Loucy (cell line): ENCODE data around the gene C1QL4.

ENCODE experiments used
- H2AFZ ChIP-seq: fragments of 200-600 bp; sonication (generic); 2 replicates; pipeline ENCODE4 v1.6.0; 2016; ENCODE audit warnings: antibody characterized with exemption, mild to moderate bottlenecking, low read length, moderate library complexity
- H3F3A ChIP-seq: fragments of 200-600 bp; 2 replicates; pipeline ENCODE4 v1.6.0; 2016; ENCODE audit warnings: antibody characterized with exemption, low read depth, mild to moderate bottlenecking
- H3K27me3 ChIP-seq: fragments of 200-600 bp; sonication (generic); 2 replicates; pipeline ENCODE4 v1.6.1; 2014; ENCODE audit warnings: low read length, mild to moderate bottlenecking; ENCODE audit not compliant: insufficient read depth, poor library complexity, severe bottlenecking
- H3K36me3 ChIP-seq: fragments of 200-600 bp; sonication (generic); 2 replicates; pipeline ENCODE4 v1.6.1; 2016; ENCODE audit warnings: low read length; ENCODE audit not compliant: insufficient read depth
- H3K4me1 ChIP-seq: fragments of 200-600 bp; sonication (generic); 2 replicates; pipeline ENCODE4 v1.5.1; 2014; ENCODE audit warnings: low read length, mild to moderate bottlenecking; ENCODE audit not compliant: insufficient read depth, poor library complexity, severe bottlenecking
- H3K4me2 ChIP-seq: fragments of 200-600 bp; sonication (generic); 2 replicates; pipeline ENCODE4 v1.6.0; 2014; ENCODE audit warnings: antibody characterized with exemption, low read length, low read depth, mild to moderate bottlenecking; ENCODE audit not compliant: poor library complexity, severe bottlenecking
- H3K4me3 ChIP-seq: fragments of 200-600 bp; sonication (generic); 2 replicates; pipeline ENCODE4 v1.5.1; 2014; ENCODE audit warnings: low read length, mild to moderate bottlenecking, mixed read lengths; ENCODE audit not compliant: poor library complexity, severe bottlenecking
- H3K79me2 ChIP-seq: fragments of 200-600 bp; sonication (generic); 2 replicates; pipeline ENCODE4 v1.6.1; 2014; ENCODE audit warnings: low read length; ENCODE audit not compliant: insufficient read depth
- H3K9ac ChIP-seq: fragments of 200-600 bp; sonication (generic); 2 replicates; pipeline ENCODE4 v1.6.0; 2014; ENCODE audit warnings: mild to moderate bottlenecking, low read depth, low read length, moderate library complexity; ENCODE audit not compliant: poor library complexity, severe bottlenecking
- H3K9me2 ChIP-seq: fragments of 200-600 bp; sonication (generic); replicated peaks from 2 replicates; pipeline ENCODE4 v1.6.1; 2016; ENCODE audit warnings: low read depth, low read length, mixed read lengths
- H3K9me3 ChIP-seq: fragments of 200-600 bp; sonication (generic); 2 replicates; pipeline ENCODE4 v1.6.1; 2014; ENCODE audit warnings: mild to moderate bottlenecking, antibody characterized with exemption, low read length, low read depth; ENCODE audit not compliant: insufficient read depth
- H4K20me1 ChIP-seq: fragments of 200-600 bp; sonication (generic); 2 replicates; pipeline ENCODE4 v1.6.0; 2014; ENCODE audit warnings: antibody characterized with exemption, low read length, mild to moderate bottlenecking; ENCODE audit not compliant: insufficient read depth, poor library complexity, severe bottlenecking
- EZH2phosphoT487 ChIP-seq: fragments of 200-600 bp; IDR thresholded peaks from 2 replicates; pipeline ENCODE4 v1.6.1; 2018; ENCODE audit warnings: antibody characterized with exemption, mild to moderate bottlenecking, moderate library complexity, borderline replicate concordance
- TF ChIP-seq, protein P1 (sequence below): fragments of 200-600 bp; sonication (generic); conservative IDR thresholded peaks from 2 replicates; pipeline ENCODE4 v1.5.1; 2014; ENCODE audit warnings: mild to moderate bottlenecking, antibody characterized with exemption, low read length

Gene C1QL4

GRCh38 chr12:49346659-49347310, 9.8 kb upstream of the C1QL4 start, which contains the start of gene DNAJC22:
Gene DNAJC22, plus strand, starts transcription at chr12:49346888. Its CDS starts 1,985 bp downstream, at chr12:49348873.
- no peak for TF ChIP-seq EZH2phosphoT487
- TF ChIP-seq, protein P1, sequence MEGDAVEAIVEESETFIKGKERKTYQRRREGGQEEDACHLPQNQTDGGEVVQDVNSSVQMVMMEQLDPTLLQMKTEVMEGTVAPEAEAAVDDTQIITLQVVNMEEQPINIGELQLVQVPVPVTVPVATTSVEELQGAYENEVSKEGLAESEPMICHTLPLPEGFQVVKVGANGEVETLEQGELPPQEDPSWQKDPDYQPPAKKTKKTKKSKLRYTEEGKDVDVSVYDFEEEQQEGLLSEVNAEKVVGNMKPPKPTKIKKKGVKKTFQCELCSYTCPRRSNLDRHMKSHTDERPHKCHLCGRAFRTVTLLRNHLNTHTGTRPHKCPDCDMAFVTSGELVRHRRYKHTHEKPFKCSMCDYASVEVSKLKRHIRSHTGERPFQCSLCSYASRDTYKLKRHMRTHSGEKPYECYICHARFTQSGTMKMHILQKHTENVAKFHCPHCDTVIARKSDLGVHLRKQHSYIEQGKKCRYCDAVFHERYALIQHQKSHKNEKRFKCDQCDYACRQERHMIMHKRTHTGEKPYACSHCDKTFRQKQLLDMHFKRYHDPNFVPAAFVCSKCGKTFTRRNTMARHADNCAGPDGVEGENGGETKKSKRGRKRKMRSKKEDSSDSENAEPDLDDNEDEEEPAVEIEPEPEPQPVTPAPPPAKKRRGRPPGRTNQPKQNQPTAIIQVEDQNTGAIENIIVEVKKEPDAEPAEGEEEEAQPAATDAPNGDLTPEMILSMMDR = no peak
- peak within 1 kb of the TSS; percentile 60 for H3K4me3 ChIP-seq
- H3K9ac ChIP-seq = peak within 1 kb of the TSS; percentile 48
- H3K9me3 ChIP-seq = no peaks in the 10 kb centered on the region
- peak within 1 kb of the TSS; percentile 66 for H3K4me2 ChIP-seq
- H3K36me3 ChIP-seq = no peaks in the 10 kb centered on the region
- H2AFZ ChIP-seq = peak within 1 kb of the TSS; percentile 89
- H3K27me3 ChIP-seq = no peaks in the 10 kb centered on the region
- H4K20me1 ChIP-seq = no peaks in the 10 kb centered on the region
- no peaks in the 10 kb centered on the region for H3K79me2 ChIP-seq
- no peaks in the 10 kb centered on the region for H3F3A ChIP-seq
- H3K9me2 ChIP-seq = no peaks in the 10 kb centered on the region
- H3K4me1 ChIP-seq = peaks cover 5% of the 10 kb centered on the region

DNA sequence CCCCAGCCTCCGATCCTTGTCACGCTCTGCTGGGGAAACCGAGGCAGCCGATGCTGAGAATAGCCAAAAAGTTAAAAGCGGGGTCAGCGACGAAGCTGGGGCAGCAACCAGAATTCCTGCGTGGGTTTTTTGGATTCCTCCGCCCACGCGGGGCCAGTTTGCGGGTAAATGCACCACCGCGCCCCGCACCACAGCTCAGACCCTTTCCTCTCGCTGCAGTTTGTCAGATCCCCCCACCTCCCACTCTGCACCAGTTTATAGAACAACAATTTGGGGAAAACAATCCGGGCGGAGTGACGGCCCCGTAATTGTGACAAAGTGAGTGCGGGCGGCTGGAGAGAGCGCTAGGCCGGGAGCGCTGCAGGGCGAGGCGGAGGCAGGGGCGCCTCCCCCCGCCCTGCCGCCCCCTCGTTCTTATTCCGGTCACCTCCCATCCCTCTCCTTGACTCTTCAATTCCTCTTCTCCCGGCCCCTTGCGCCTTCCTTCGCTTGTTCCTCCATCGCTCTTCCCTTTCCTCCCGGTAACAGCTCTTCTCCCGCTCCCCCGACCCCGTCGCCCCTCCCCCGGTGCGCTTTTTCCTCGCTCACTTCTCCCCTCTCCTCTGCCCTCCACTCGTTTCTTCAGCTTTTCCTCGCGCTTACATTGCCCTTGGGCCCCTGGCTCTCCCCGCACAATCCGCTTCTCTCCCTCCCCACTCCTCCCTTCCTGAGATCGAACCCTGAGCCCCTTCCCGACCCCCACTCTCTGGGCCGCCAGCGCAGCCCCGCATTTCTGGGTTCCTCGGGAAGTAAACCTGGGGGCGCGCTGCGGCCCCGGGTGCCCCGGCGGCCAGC, 9.1 kb upstream of the C1QL4 start:
- Histone ChIP-seq H4K20me1 (no peaks in the 10 kb centered on the region), H3K9me3 (no peaks in the 10 kb centered on the region), H3K4me3 (no peak overlapping the region), H3K36me3 (no peaks in the 10 kb centered on the region), H2AFZ (no peak overlapping the region), H3K27me3 (no peaks in the 10 kb centered on the region), H3K9me2 (no peaks in the 10 kb centered on the region), H3K9ac (no peak overlapping the region), H3K4me1 (peaks cover 5% of the 10 kb centered on the region), H3F3A (no peaks in the 10 kb centered on the region), H3K79me2 (no peaks in the 10 kb centered on the region), H3K4me2 (no peak overlapping the region)
- TF ChIP-seq EZH2phosphoT487 = no peak
- TF ChIP-seq, protein P1 = no peak

GRCh38 chr12:49345051-49345824, 8.2 kb upstream of the C1QL4 start:
- Histone ChIP-seq H3K4me3 (no peak overlapping the region), H3K9me2 (no peaks in the 10 kb centered on the region), H3K4me1 (peaks cover 5% of the 10 kb centered on the region)

More at GRCh38 chr12:49345051-49345824, 8.2 kb upstream of the C1QL4 start:
- TF ChIP-seq EZH2phosphoT487 = no peak
- TF ChIP-seq, protein P1 = no peak
- no peaks in the 10 kb centered on the region for H3K36me3 ChIP-seq
- no peaks in the 10 kb centered on the region for H3K9me3 ChIP-seq
- H3K9ac ChIP-seq = no peak overlapping the region
- H3F3A ChIP-seq = no peaks in the 10 kb centered on the region
- H3K4me2 ChIP-seq = no peak overlapping the region
- H3K79me2 ChIP-seq = no peaks in the 10 kb centered on the region
- no peak overlapping the region for H2AFZ ChIP-seq
- no peaks in the 10 kb centered on the region for H4K20me1 ChIP-seq
- no peaks in the 10 kb centered on the region for H3K27me3 ChIP-seq
